Left cardiac atrium (tissue), 4 donors: Measurements from ENCODE around the gene MED27. TPM values are rescaled to one million over a fixed set of nuclear protein-coding genes. Genes with fewer than 3 reads are reported as not detected.
"Not testable (repeated sequence)": the region's sequence is repeated elsewhere in the genome, so short reads cannot be mapped to it uniquely, and the experiment has no call there.

Experiments
- ATAC-seq, 2 donors: fragments of 200-7000 bp; cut with Tn5 transposase; one replicate each; pipeline ENCODE4 v1.9.1; 2020; ENCODE audit warnings: mild to moderate bottlenecking in 2 of 2, moderate library complexity in 2 of 2
- DNase-seq: peaks from one replicate; pipeline ENCODE4 v3.0.0-alpha.2; 2020
- intact Hi-C, 2 donors: fragments of 100-400 bp; cut with DNase I; formaldehyde crosslinking; loops; one replicate each; pipeline versions ENCODE4 v1.14.1 to v1.15.1; 2022 to 2023
- total RNA-seq, 2 donors: library from RNA; stranded (reverse); fragmentation: NEBNext Ultra II Directional; extraction: Animal tissue kit (Norgen Biotek cat#: 25700); gene quantifications; one replicate each; pipeline ENCODE4 v1.2.1, GENCODE V29; 2021
- donor health status: DM: no; HTN: yes; CAD: no.
- donor health status: DM: no; HTN: yes; CAD: no; lungs with severe emphysema.
- donor health status: DM: yes; HTN: yes; CAD: no.
- donor health status: Dilated cardiomyopathy.

The MED27 gene
- total RNA-seq, 2 donors from 2014 or later: 15.0 to 21.2 TPM

DNA sequence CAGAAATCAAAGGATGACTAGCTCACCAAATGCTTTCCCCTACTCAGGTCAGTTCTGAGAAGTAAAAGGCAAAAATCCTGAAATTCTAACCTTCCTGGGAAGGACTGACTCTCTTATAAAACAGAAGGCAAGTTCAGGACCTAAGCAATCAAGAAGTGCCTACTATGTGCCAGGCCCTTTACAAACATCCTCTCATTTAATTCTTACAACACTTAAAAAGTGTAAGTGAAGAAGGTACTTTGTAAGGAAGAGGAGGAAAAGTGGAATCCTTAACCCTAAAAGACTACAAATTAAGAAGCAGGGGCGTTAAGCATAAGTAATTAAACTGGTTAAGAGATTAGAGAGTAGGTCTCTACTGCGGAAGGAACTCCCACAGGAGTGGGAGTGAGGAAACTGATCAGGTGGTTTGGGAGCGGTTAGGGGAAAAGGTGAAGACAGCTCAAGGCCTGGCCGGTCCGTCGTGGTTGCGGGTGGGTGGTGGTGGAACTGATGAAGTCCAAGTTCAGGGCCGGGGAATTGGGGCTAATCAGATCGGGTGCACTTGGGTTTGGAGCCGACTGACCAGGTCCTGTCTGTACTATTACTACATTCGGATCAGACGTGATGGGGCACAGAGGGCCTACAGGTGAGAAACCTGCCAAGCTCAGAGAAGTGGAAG lies 839 bp downstream of the MED27 start:
- ATAC-seq (peak; percentile 13 to 21), DNase-seq (no peak)
- intact Hi-C loops: no loop called here

DNA sequence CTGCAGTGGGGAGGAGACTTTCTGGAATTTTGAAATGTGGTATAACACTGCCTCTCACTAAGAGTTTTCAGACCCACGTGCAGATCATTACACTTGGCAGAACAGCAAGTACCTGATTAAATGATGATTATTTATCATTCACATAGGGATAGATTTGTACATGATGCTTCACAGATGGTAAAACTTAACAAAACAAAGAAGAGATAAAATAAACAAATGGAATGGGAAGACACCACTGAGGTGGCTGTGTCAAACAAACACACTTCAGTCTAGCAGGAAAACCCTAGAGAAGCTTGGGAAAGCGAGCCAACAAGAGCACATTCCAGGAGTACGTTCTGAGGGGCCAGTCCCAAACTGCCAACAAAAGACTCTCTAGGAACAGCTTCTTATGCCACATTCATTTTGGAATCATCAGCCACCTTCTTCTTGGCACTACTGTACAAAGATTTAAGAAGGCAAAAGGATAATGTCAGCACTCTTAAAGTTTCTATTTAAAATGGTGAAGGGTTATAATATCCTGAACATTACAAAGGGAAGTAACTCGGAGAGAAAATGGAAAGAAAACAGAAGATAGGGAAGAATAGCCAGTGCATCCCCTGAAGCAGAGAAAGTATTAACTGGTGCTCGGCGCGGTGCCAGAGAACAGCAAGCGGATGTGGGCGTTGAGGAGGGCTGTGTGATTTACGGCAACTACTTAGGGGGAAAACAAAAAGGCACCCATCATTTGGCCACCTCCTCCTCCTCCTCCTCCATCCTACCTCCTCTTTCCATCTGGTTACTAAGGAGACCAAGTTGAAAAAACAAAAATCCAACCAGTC lies 1.6 kb downstream of the MED27 start:
- intact Hi-C loops: no loop called here
- DNase-seq: peak; percentile 32
- ATAC-seq: no peak

DNA sequence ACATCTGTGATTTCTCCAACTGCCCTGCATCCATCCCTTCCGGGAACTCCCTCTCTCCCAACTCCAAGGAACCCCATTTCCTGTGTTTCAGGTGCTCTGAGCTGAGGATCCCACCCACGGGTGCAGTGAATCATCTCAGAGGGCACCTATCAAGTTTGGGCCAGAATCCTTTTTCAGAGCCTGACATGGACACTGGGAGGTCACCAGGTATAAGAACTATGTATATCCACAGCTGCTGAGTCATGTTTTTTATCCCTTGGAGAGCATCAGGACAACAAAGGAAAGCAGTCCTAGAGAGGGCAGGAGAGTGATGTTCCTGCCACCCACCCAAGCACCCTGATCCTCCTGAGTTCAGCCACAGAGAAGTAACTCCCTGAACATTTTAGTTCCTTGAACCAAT lies 3.8 kb downstream of the MED27 start:
- DNase-seq (no peak), ATAC-seq (no peak)
- intact Hi-C loops: no loop called here

DNA sequence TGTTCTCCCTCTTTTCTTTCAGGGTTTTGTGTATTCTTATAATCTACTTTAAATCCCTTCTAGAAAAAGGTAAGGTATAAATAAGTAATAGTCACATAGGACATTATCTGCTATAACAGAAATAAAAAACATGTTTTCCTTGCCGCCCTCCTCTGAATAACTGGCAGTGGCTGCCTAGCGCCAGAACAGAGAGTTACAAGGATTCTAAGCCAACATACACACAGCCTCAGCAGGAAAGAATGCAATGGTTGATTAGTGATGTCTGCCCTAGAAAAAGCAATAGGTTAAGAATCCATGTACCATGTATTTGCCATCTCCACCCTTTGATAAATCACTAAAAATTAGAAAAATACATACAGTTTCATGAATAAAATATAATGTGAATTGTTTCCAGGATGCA lies 4.9 kb downstream of the MED27 start:
- intact Hi-C loops: no loop called here
- peak in 1 of 2 donors; percentile 49 for ATAC-seq
- DNase-seq: no peak

DNA sequence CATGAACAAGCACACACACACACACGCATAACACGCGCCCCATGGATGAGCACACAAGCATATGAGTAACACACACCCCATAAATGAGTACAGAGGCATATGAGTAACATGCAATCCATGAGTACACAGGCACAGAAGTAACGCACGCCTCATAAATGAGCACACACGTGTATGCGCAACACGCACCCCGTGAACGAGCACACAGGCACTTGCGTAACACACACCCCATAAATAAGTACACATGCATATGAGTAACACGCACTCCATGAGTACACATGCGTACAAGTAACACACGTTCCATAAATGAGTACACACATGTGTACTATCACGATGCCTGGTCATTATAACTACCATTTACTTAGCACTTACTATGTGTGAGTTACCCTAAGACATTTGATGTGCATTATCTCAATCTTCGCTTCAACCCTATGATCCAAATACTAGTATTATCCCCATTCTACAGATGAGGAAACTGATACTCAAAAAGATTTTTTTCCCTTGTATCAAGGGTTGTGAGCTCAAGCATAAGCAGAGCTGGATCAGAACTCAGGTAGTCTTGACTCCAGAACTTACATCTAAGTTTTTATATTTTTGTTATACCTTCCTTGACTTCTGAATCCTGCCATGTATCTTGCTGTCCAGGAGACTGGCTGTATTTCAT lies 7.7 kb downstream of the MED27 start:
- DNase-seq (no peak), ATAC-seq (no peak)
- intact Hi-C loops: no loop called here

DNA sequence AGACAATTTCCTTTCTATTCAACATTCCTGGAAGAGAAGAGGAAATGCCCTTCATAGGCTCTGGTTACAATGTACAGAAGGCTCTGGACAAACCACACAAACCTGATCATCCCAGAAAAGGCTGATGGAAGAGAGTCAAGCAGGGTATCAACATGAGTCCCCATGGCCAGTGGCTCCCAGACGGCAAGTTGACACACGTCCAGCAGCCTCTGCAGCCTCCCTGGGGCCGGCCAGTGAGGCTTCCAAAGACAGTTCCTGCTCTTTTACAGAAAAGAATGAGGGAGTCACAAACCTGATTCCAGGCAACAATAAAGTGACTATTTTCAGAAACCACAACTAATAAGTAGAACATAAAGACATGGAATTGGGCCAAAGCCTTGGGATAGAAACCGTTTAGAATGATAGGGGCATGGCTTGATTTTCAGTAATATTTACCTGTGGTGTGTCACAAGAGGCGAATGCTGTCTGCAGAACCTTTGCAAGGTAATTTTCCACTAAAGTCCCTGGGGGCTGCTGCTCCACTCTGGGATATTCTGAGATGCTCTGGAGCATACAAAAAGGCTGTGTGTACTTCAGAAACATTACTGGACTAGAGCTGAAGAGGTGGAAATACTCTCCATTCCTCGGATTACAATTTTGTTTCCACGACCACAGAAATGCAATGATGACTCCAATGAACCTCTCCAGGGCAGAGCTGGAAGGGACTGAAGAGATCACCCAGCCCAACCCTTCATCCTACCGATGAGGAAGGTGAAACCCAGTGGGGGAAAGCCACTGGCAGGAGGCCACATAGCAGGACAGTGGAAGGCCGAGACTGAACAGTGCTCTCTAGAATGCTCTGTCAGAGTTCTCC lies 10.4 kb downstream of the MED27 start:
- intact Hi-C loops: loop anchor here in 1 of 2 donors (2.0 to 10.0 kb wide), 2 partner anchors 38 to 166 kb away; no protein-coding TSS in a partner anchor
- ATAC-seq (no peak), DNase-seq (no peak)

DNA sequence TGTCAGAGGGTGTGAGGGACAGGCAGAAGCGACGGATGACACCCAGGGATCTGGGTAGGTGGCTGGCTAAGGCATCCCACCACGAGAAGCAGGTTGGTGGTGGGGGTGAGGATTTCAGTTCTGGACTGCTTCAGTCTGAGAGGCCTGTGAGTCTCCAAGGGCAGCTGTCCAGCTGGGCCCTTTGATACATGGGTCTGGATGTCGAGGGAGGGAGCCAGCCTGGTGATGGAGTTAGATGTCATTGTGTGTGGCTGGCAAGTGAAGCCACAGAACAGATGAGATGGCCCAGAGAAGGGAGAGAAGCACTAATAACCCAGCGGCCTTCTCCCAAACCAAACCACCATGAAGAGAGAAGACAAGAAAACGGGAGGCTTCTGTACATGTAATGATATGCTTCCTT lies 11.1 kb downstream of the MED27 start:
- no peak for DNase-seq
- ATAC-seq: no peak
- intact Hi-C loops: loop anchor here in 1 of 2 donors (2.0 to 10.0 kb wide), 2 partner anchors 38 to 166 kb away; no protein-coding TSS in a partner anchor

DNA sequence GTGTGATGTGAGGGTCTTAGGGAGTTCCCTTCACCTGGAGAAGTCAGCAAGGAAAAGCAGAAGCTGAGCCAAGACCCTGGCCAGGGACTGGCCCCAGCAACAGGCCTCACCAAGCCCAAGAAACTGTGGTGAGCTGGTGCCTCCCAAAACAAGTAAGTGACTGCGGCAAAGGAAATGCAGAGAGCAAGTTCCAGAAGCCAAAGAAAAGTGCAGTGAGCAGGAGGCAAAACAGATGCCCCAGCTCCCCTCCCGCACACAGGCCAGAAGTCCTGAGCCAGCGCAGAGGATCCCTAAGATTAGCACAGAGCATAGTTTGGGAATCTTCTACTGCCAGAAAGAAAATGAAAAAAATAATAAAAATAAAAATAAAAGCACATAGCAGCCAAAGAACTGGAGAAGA lies 13.2 kb downstream of the MED27 start:
- DNase-seq (no peak), ATAC-seq (no peak)
- intact Hi-C loops: loop anchor here in 1 of 2 donors (10.0 kb wide), 1 partner anchor 168 kb away; no protein-coding TSS in a partner anchor

DNA sequence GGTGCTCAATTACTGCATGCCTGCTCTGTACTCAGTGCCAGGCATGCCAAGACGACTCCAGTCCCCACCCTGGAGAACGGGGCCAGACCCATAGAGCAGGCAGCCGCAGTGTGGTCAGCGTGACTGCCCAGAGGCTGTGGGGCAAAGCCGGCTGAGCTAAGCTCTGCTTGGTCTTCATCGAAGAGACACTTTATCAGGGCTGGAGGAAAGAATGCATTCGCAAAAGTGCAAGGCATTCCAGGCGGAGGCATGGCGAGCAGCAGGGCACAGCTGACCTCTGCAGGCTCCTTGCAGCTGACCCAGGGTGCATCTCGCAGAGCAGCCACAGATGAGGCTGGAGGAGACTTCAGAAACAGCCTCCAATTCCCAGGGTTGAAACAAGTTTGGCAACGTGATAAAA lies 13.6 kb downstream of the MED27 start:
- intact Hi-C loops: loop anchor here in 1 of 2 donors (10.0 kb wide), 1 partner anchor 169 kb away; no protein-coding TSS in a partner anchor
- ATAC-seq (peak in 1 of 2 donors; percentile 28), DNase-seq (no peak)

DNA sequence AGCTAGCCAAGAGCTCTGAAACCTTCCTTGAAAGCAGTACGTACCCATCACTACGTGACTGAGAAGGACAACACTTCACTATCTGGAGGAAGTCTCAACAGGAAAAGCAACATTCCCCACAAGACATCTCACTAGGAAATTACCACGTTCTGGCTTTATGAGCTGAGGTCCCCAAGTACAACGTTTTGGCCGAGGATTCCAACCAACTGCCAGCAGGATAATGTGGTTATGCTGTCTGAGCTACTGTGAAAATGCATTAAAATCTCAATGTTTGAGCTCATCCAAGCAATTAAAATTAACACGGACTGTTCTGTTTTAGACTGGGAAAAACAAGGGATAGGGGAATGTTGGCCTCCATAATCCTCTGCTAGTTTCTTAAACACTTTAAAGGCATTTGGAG lies 16.4 kb downstream of the MED27 start:
- ATAC-seq (no peak), DNase-seq (no peak)
- intact Hi-C loops: loop anchor here in 1 of 2 donors (10.0 kb wide), 1 partner anchor 172 kb away; no protein-coding TSS in a partner anchor

DNA sequence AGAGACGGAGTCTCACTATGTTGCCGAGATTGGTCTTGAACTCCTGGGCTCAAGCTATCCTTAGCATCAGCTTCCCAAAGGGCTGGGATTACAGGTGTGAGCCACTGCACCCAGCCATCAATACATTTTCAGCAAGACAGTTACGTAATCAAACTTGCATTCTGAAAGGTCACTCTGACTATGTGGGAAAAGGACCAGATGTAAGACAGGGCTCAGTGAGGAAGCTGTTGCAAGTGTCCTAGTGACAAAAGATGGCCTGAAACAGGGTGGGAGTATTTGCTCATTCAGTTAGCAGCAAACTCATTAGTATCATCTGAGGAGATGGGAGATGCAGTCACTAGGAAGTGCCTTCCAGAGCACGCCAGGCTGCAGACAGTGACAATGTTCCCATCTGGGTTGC lies 16.9 kb downstream of the MED27 start:
- ATAC-seq (no peak), DNase-seq (no peak)
- intact Hi-C loops: loop anchor here in 1 of 2 donors (10.0 kb wide), 1 partner anchor 172 kb away; no protein-coding TSS in a partner anchor

DNA sequence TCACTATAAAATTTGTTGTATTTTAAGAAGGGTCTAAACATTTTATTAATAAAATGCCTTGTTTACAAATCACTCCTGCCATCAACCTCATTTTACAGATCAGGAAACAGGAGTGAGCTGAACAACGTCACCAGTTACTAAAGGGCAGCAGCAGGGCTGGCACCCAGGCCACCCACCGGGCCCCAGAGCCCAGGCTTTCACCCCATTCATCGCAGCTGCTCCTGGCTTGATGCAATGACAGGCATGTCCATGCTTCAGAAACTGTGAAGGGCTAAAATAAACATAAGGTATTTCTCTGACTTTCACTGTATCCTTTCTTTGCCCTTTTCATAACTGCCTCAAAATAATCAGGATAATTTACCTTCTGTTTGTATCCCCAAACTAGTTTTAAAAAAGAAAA lies 18.1 kb downstream of the MED27 start:
- intact Hi-C loops: loop anchor here in 1 of 2 donors (10.0 kb wide), 1 partner anchor 173 kb away; no protein-coding TSS in a partner anchor
- DNase-seq (no peak), ATAC-seq (no peak)

DNA sequence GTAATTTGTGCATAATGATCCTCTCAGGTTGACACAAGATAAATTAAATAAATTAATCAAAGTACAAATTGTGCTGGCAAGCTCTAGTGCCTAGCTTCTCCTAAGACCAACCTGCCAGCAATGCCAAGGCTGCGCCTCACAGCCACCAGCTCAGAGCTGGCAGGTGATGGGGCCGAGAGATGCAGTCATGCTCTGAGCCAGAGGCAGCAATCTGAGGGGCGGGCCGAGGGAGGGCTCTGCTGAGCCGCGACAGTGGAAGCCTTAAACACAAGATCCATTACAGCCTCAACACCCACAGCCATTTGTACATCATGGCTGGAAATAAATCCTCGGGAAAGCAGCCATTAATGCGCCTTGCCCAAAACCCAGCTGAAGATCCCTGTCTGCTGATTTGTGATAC lies 20.3 kb downstream of the MED27 start:
- ATAC-seq: peak in 1 of 2 donors; percentile 81

DNA sequence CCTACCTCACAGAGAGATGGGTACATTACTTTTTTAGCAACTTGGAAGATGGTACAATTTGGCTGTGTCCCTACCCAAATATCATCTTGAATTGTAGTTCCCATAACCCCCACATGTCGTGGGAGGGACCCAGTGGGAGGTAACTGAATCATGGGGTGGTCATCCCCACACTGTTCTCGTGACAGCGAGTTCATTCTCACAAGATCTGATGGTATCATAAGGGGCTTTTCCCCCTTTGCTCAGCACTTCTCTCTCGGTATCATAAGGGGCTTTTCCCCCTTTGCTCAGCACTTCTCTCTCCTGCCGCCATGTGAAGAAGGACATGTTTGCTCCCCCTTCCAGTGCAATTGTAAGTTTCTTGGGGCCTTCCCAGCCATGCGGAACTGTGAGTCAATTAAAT lies 21.4 kb downstream of the MED27 start:
- DNase-seq, ATAC-seq, intact Hi-C loops: not testable (repeated sequence)

More for the DNA sequence above, 20.3 kb downstream of the MED27 start:
- intact Hi-C loops: no loop called here
- no peak for DNase-seq

DNA sequence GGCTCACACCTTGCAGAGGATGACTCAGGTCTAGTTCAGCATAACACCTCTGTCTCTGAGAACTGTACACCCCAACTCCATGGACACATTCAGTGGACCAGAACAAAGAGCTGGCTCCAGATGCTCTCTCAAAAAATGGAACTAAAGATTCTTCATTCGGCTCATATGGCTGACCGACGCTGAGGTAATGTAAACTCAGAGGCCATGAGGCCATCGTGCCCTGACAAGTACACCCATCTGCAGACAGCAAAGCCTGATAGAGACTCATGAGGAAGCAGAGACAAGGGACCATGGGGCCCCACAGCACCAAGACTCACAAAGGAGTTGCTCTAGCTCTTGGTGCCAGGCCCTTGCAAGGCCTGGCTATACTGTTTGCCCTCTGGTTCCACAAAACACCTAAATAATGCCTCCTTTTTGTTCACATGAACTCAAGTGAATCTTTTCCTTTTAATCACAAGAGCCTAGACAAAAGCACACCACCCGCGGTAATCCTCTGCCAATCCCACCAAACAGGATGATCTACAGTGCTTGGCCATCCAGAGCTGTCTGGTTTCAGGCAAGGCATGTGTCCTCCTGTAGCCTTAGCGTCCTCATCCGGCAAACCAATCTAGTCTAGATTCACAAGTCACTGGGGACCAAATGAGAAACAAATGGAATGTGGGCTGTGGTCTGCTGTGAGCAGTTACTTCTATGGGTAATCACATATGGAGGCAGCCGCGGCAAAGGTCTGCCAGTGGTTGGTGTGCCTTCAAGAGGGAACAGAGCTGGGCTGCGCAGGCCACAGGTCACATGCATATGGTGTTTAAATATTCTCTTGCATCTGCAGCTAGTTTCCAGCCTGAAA lies 22.7 kb downstream of the MED27 start:
- no peak for ATAC-seq
- DNase-seq: no peak
- intact Hi-C loops: no loop called here

DNA sequence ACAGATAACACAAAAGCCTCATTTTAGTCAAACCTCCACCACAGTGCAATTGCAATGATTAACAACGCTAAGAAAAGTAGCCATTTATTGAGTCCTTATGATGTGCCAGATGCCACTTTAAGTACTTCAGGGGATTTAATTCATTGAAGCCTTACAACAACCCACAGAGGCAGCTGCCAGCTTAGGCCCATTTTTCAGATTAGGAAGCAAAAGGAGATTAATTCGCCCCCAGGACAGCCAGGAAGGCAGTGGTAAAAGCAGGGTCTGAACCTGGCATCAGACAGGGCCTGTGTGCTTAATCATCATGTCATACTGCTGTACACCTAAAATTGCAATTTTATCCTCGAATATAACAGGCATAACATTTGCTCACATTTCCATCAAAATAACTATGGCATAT lies 23.9 kb downstream of the MED27 start:
- intact Hi-C loops: no loop called here
- ATAC-seq (no peak), DNase-seq (no peak)

DNA sequence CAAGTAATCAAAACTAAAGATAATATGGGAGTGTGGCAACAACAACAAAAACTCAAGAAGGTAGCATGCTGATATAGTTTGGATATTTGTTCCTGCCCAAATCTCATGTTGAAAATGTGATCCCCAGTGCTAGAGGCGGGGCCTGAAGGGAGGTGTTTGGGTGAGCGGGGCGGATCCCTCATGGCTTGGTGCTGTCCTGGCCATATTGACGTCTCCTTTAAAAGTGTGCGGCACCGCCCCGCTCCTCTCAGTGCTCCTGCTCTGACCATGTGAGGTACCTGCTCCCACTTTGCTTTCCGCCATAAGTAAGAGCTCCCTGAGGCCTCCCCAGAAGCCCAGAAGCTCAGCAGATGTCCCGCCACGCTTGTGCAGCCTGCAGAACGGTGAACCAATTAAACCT lies 25.6 kb downstream of the MED27 start:
- DNase-seq: no peak
- intact Hi-C loops: no loop called here
- no peak for ATAC-seq

DNA sequence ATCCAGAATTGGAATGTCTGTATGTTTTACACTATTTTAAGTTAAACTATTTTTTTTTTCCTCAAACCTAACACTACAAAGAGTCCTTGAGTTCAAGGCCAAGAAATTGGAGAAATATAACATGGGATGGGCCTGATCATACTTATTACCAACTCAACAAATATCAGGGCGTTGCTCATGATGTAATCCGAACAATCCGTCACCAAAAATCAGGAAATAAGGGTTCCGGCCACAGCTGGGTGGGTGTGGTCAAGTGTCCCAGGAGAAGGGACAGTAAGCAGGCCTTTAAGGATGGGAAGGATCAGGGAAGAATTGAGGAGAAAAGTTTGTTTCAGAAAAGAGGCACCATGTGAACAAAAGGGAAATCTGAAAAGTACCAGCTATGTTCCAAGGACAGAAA lies 29.8 kb downstream of the MED27 start:
- DNase-seq: peak; percentile 40
- intact Hi-C loops: no loop called here
- ATAC-seq: peak in 1 of 2 donors; percentile 30
